ENCODE data around the gene SLIT3.

GRCh38 chr5:168929656-168930055 lies 371.3 kb downstream of the SLIT3 start:
- TF ChIP-seq POLR2A (IDR thresholded peaks at IDR 0.05; ENCODE audit: extremely low read depth, insufficient read length) = no peak
- TF ChIP-seq CTCF (IDR thresholded peaks at IDR 0.05; ENCODE audit: low read depth, low read length) = no peak

All from NB4 (cell line).